Stimulated activated CD4-positive, alpha-beta T cell treated with anti-CD3 and anti-CD28 coated beads, Interleukin-15, amount 100 ng/mL, for 24 hours (primary cell): ENCODE data around the gene ZNF121.

ENCODE experiments used
- DNase-seq: peaks from one replicate; pipeline ENCODE4 v3.0.0-alpha.2; 2020

Gene ZNF121

DNA sequence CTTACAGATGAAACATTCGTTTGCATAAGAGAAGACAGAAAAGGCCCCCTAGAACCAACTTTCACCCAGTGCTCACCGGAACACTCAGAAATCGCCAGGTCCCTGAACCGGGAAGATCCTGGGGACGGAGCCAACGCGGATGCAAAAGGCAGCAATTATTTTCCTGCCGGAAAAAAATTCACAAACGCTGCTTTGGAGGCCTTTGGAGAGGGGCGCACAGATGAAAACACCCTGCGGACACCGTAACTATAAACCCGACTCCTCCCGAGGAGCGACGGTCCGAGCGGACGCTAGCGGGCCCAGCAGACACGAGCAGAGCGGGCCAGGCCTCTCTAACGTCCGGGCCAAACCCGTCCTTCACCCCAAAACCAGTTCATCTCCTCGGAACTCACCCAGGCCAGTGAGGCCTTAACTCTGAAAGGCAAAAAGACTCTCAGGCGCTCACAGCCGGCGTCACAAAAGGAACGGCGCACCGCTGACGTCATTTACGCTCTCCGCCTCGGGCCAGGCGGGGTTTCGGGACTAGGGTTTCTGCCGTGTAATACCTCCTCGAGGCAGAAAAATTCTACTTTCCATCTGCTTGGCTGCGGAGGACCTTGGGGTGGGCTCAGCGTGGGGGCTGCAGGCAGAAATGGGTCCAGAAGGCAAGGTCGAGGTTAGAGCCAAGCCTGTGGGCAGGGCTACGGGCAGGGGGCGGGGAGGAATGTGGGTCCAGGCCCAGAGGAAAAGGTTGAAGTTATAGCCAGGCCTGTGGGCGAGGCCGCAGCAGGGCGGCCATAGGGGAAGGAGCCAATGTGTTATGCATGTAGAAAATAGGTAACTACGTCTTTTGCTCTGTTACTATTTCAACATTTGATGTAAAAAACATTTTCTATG is 45.9 kb downstream of the ZNF121 start, which contains the start of gene ZNF426:
ZNF426 (minus strand) TSS at position 463 of the 876 bp plus-strand sequence. CDS start 2,413 bp downstream, outside the sequence.
- DNase-seq, result peak; percentile 91

DNA sequence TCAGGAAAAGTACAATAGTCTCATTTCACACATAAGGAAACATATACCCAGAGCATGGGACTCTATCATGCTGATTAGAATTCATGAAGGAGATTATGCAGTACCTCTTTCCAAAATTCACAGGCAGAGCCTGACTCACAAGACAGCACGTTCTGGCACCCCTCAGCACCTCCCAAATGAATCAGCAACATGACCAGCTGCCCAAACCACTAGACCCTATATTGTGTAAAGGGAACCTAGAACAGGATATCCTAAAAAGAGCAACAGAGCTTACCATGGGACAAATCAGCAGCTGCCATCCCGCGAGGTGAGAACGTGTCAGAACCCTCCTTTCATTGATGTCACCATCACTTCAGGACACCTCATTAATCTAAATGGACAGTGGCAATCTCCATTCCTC is 48.4 kb downstream of the ZNF121 start:
- DNase-seq, result no peak

DNA sequence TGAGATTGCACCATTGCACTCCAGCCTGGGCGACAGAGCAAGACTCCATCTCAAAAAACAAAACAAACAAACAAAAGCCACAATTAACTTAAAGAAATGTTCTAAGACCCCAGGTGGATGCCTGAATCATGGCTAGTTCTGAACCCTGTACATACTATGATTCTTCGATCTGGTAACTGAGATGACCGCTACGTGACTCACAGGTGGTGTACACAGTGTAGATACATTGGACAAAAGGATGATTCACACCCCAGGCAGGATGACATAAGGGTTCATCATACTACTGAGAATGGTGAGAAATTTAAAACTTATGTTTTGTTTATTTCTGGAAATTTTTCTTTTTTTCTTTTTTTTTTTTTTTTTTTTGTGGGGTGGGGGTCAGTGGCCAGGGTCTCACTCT is 52.4 kb downstream of the ZNF121 start:
- peak; percentile 17 for DNase-seq

DNA sequence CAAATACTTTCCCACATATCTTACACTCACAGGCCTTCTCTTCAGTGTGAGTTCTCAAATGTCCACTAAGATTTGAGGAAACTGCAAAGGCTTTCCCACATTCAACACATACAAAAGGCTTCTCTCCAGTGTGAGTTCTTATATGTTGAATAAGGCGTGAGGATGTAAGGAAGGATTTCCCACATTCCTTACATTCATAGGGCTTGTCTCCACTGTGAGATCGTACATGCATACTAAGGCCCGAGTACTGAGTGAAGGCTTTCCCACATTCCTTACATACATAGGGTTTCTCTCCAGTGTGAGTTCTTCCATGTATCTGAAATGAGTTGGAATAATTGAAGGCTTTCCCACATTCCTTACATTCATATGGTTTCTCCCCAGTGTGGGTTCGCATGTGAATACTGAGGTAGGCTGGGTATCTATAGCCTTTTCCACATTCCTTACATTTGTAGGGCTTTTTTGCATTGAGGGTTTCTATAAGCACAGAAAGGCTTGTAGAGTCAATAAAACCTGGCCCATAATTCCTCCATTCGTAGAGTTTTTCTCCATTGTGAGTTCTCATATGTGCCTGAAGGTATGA is 55.5 kb downstream of the ZNF121 start:
- DNase-seq, result no peak

DNA sequence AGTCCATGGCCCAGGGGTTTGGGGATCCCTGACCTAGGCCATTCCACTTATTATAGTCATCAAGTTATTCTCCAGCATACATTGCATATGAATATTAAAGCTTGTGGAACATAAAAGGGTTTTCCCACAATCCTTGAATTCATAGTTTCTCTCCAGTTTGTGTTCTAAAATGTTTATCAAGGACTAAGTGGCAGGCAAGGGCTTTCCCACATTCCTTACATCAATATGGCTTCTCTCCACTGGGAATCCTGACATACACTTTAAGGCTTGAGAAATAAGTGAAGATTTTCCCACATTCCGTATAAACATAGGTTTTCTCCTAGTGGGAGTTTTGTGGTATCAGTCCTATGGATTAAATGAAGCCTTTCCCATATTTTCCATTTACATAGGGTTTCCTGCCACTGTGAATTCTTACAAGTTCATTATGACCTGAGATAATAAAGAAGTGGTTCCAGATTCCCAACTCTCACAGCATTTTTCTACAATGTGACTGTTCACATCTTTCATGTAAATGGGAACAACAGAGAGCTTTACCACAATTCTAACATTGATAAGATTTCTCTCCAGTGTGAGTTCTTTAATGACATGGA is 60.3 kb downstream of the ZNF121 start:
- DNase-seq, result no peak
